ENCODE measurements around the gene CHI3L1. TPM values are rescaled to one million over a fixed set of nuclear protein-coding genes. Genes with fewer than 3 reads are reported as not detected.

Gene CHI3L1
- total RNA-seq: 1.2 TPM

DNA sequence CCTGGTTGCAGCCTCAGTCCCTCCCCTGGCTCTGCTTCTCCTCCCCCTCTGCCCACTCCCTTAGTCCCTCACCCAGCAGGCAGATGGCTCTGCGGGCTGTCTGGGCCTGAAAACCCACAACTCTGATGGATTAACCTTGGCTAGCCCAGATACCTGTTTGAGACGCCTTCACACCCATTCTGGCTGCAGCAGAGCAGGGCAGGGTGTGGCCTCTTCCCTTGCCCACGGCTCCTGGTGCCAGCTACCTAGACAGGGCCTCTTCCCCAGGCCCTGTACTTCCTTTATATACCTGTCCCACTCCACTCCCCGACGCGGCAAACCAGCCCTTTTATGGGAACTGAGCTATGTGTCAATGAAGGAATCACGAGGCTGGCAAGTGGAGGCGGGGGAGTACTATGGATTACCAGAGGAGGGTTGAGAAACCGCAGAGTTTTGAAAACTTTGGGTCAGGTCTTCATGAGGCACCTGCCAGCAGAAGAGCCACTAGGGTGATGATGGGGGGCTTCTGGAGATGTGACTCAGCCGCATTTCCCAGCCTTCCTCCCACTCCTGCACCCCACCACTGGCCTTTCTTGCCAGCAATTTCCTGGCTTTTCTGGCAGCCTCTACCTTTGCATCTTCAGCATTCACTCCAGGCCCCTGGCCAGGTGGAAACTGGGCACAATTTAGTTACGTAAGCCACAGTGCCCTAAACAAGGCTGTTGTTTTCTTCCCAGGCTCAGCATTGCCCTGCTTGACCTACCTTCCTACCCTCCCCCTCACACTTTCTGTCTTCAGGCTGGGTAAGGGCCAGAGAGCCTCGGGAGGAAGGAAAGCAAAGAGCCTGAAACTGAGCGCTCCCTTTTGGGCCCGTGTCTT is at the start of gene CHI3L1:
TSS of gene CHI3L1 (minus strand) at position 259 of the 858 bp plus-strand sequence. CDS start at position 178, 81 bp downstream.

DNA sequence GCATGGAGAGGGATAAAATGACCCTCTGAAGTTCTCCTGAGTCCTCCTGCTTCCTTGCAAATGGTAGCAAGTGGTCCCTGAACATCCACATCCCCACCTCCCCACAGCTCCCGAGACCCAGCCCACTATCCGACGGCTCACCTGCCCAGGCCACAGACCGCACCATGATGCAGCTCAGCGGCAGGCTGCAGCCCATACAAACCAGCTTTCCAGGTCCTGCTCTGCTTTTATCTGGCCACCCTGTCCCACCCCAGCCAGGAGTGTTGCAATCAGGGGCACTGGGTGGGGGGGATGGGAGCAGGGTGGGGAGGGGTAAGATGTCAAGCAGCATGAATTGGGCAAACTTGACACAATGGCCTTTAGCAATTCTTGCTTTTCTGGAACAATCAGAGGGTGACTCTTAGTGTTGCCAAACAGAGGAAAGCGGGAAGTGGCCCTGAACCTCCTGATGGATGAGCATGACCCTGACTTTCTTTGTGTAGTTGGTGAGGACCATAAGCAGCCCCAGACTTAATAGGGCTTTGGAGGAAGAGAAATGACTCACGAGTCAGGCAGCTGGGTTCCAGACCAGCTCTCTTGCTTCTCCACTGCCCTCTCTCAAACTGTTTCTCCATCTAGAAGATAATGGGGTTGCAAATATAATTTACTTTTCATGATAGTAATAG is 43.1 kb upstream of the CHI3L1 start, which contains the start of gene CHIT1:
TSS of gene CHIT1 (minus strand) at position 203 of the 665 bp plus-strand sequence. CDS start at position 166, 37 bp downstream.

DNA sequence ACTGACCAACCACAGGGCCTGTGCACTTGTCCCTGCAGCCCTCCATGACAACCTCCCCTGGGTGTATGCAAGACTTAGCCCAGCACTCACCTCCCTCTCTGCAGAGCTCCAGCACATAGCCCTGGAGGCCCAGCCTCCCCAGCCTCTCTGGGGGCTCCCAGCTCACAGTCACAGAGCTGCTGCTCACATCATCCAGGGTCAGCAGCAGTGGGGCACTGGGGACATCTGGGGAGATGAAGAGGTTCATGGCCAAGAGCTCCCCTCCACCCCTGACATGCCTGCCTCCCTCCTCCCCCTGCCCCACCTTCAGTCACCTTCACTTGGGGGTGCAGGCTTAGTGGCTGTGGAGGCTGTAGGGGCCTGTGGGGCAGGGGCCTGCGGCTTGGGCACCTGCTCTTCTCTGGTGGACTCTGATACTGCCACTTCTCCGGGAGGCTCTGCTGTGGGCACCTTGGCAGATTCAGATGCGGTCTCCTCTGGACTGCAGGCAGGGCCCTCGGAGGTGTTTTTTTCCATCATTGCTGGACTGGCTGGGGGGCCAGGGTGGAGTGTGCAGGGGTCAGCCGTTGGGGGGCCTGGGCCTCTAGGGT is 11.2 kb downstream of the CHI3L1 start, which contains the start of gene MYBPH:
TSS of gene MYBPH (minus strand) at position 590 of the 590 bp plus-strand sequence. CDS start at position 519, 71 bp downstream.

Other genes with a start within 250 kb of the CHI3L1 start
- gene ADIPOR1, start 228.4 kb downstream of the CHI3L1 start, total RNA-seq: 71.0 TPM
- gene CYB5R1, start 219.4 kb downstream of the CHI3L1 start, total RNA-seq: 30.9 TPM
- 132 TPM for gene TMEM183A, start 179.3 kb downstream of the CHI3L1 start, total RNA-seq
- 32.8 TPM for gene PPFIA4, start 160.2 kb downstream of the CHI3L1 start, total RNA-seq
- not detected for gene MYOG, start 100.7 kb downstream of the CHI3L1 start, total RNA-seq
- gene ADORA1, start 59.0 kb downstream of the CHI3L1 start, total RNA-seq: 29.8 TPM
- gene MYBPH, start 10.9 kb downstream of the CHI3L1 start, total RNA-seq: not detected
- 0.46 TPM for gene CHIT1, start 43.0 kb upstream of the CHI3L1 start, total RNA-seq
- 16.8 TPM for gene BTG2, start 118.8 kb upstream of the CHI3L1 start, total RNA-seq
- 0.92 TPM for gene FMOD, start 164.4 kb upstream of the CHI3L1 start, total RNA-seq

Measured in diencephalon (tissue), 1 donor.